OCI-LY1 (cell line): ENCODE data around the gene COPS9.

Experiments
- H2AFZ ChIP-seq: fragments of 200-600 bp; sonication (generic), shearing (Covaris generic); 2 replicates; pipeline ENCODE4 v1.6.0; 2014; ENCODE audit warnings: antibody characterized with exemption, mild to moderate bottlenecking, low read length
- H3F3A ChIP-seq: fragments of 200-600 bp; sonication (generic), shearing (Covaris generic); 2 replicates; pipeline ENCODE4 v1.6.0; 2014; ENCODE audit warnings: mild to moderate bottlenecking, antibody characterized with exemption, low read length, moderate library complexity; ENCODE audit not compliant: insufficient read depth
- H3K27ac ChIP-seq: fragments of 200-600 bp; sonication (generic); 2 replicates; pipeline ENCODE4 v1.5.1; 2014; ENCODE audit warnings: low read length, mixed run types, mild to moderate bottlenecking, low read depth; ENCODE audit not compliant: poor library complexity, severe bottlenecking
- H3K27me3 ChIP-seq: fragments of 200-600 bp; sonication (generic); 2 replicates; pipeline ENCODE4 v1.6.0; 2014; ENCODE audit warnings: antibody characterized with exemption, mild to moderate bottlenecking, low read length, moderate library complexity; ENCODE audit not compliant: insufficient read depth
- H3K36me3 ChIP-seq: fragments of 200-600 bp; sonication (generic); 2 replicates; pipeline ENCODE4 v1.6.1; 2014; ENCODE audit warnings: mild to moderate bottlenecking, antibody characterized with exemption, low read length, moderate library complexity, mixed read lengths; ENCODE audit not compliant: insufficient read depth
- H3K4me1 ChIP-seq: fragments of 200-600 bp; sonication (generic); 2 replicates; pipeline ENCODE4 v1.5.1; 2014; ENCODE audit warnings: mild to moderate bottlenecking, low read length, moderate library complexity; ENCODE audit not compliant: insufficient read depth, severe bottlenecking
- H3K4me2 ChIP-seq: fragments of 200-600 bp; sonication (generic), shearing (Covaris generic); 2 replicates; pipeline ENCODE4 v1.6.1; 2014; ENCODE audit warnings: low read length
- H3K4me3 ChIP-seq: fragments of 200-600 bp; sonication (generic); 2 replicates; pipeline ENCODE4 v1.5.1; 2014; ENCODE audit warnings: low read length, low read depth, mild to moderate bottlenecking, mixed read lengths; ENCODE audit not compliant: poor library complexity, severe bottlenecking
- H3K79me2 ChIP-seq: fragments of 200-600 bp; shearing (Covaris generic); 2 replicates; pipeline ENCODE4 v1.6.1; 2016; ENCODE audit warnings: mixed run types, low read length, mixed read lengths; ENCODE audit not compliant: insufficient read depth
- H3K9ac ChIP-seq: fragments of 200-600 bp; sonication (generic), shearing (Covaris generic); 2 replicates; pipeline ENCODE4 v1.6.1; 2014; ENCODE audit warnings: mild to moderate bottlenecking, low read length, mixed read lengths
- H3K9me2 ChIP-seq: fragments of 200-600 bp; sonication (generic), shearing (Covaris generic); 2 replicates; pipeline ENCODE4 v1.6.1; 2014; ENCODE audit warnings: low read depth, mild to moderate bottlenecking, low read length, mixed read lengths
- H3K9me3 ChIP-seq: fragments of 200-600 bp; shearing (Covaris generic); 2 replicates; pipeline ENCODE4 v1.6.1; 2014; ENCODE audit warnings: low read length, mixed read lengths
- H4K20me1 ChIP-seq: fragments of 200-600 bp; sonication (generic), shearing (Covaris generic); 2 replicates; pipeline ENCODE4 v1.6.0; 2016; ENCODE audit warnings: mild to moderate bottlenecking, low read length; ENCODE audit not compliant: insufficient read depth
- EZH2 ChIP-seq: fragments of 200-600 bp; sonication (generic), shearing (Covaris generic); IDR thresholded peaks from 2 replicates; pipeline ENCODE4 v1.8.0; 2017; ENCODE audit warnings: borderline replicate concordance, mixed run types, mild to moderate bottlenecking, antibody characterized with exemption, low read length, moderate library complexity, mixed read lengths
- TF ChIP-seq, protein P1 (sequence below): fragments of 200-600 bp; sonication (generic), shearing (Covaris generic); IDR thresholded peaks from 2 replicates; pipeline ENCODE4 v1.5.1; 2017; ENCODE audit warnings: mild to moderate bottlenecking, antibody characterized with exemption, low read length, moderate library complexity, mixed read lengths

The COPS9 gene

DNA sequence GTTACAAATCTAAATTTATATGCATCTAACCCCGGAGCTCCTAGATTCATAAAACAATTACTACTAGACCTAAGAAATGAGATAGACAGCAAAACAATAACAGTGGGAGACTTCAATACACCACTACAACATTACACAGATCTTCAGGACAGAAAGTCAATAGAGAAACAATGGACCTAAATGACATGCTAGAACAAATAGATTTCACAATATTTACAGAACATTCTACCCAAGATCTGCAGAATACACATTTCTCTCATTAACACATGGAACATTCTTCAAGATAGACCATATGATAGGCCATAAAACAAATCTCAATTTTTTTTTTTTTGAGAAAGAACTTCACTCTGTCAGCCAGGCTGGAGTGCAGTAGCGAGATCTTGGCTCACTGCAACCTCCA is 37.8 kb downstream of the COPS9 start:
- Histone ChIP-seq H3K4me1 (no peaks in the 10 kb centered on the region), H3K36me3 (no peaks in the 10 kb centered on the region), H2AFZ (no peak overlapping the region), H3F3A (no peaks in the 10 kb centered on the region), H3K9me2 (no peaks in the 10 kb centered on the region), H3K27me3 (no peaks in the 10 kb centered on the region), H3K9me3 (peaks cover 2% of the 10 kb centered on the region; the same call in 1 of the 2 replicates), H4K20me1 (no peaks in the 10 kb centered on the region), H3K4me2 (no peak overlapping the region), H3K9ac (no peak overlapping the region), H3K4me3 (no peak overlapping the region), H3K79me2 (no peaks in the 10 kb centered on the region), H3K27ac (no peak overlapping the region)
- TF ChIP-seq EZH2: no peak
- TF ChIP-seq, protein P1, sequence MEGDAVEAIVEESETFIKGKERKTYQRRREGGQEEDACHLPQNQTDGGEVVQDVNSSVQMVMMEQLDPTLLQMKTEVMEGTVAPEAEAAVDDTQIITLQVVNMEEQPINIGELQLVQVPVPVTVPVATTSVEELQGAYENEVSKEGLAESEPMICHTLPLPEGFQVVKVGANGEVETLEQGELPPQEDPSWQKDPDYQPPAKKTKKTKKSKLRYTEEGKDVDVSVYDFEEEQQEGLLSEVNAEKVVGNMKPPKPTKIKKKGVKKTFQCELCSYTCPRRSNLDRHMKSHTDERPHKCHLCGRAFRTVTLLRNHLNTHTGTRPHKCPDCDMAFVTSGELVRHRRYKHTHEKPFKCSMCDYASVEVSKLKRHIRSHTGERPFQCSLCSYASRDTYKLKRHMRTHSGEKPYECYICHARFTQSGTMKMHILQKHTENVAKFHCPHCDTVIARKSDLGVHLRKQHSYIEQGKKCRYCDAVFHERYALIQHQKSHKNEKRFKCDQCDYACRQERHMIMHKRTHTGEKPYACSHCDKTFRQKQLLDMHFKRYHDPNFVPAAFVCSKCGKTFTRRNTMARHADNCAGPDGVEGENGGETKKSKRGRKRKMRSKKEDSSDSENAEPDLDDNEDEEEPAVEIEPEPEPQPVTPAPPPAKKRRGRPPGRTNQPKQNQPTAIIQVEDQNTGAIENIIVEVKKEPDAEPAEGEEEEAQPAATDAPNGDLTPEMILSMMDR: no peak

DNA sequence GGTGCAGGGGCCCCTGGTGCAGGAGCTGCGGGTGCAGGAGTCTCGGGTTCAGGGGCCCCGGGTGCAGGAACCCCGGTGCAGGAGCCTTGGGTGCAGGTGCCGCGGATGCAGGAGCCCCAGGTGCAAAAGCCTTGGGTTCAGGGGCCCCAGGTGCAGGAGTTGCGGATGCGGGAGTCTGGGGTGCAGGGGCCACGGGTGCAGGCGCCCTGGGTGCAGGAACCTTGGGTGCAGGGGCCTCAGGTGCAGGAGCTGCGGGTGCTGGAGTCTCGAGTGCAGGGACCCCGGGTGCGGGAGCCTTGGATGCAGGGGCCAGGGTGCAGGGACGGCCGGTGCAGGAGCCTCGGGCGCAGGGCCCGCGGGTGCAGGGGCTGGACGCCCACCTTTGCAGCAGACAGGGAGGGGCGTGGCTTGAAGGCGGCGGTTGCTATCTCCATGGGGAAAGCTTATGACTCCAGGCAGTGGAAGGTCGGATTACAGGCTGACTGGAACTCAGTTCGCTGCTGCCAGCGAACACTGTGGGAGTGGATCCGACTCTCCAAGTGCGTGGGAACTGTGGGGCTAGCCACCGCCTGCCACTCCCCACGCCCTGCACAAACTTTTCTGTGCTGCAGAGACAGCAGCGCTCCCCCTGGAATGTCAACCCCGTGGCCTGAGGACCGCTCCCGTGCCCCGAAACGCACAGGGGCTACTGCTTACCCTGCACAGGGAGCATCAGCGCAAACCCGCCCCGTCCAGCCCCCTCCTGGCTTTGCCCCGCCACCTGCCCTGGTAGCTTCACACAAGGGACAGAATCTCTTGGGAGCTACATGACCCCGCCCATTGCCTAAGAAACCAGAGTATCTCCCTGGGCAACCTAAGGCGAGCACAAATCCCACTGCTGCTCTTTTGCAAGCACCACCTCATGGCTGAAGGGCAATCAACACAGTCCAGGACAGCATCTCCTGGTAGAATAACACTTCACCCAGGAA is 40.3 kb downstream of the COPS9 start:
- Histone ChIP-seq H3K9ac (no peak overlapping the region), H3K9me3 (peaks cover 2% of the 10 kb centered on the region; the same call in 1 of the 2 replicates), H3K9me2 (no peaks in the 10 kb centered on the region), H2AFZ (no peak overlapping the region), H3K36me3 (no peaks in the 10 kb centered on the region), H3K79me2 (no peaks in the 10 kb centered on the region), H4K20me1 (no peaks in the 10 kb centered on the region), H3K4me1 (no peaks in the 10 kb centered on the region), H3K4me2 (no peak overlapping the region), H3F3A (no peaks in the 10 kb centered on the region), H3K27ac (no peak overlapping the region), H3K4me3 (no peak overlapping the region), H3K27me3 (no peaks in the 10 kb centered on the region)
- TF ChIP-seq EZH2: no peak

DNA sequence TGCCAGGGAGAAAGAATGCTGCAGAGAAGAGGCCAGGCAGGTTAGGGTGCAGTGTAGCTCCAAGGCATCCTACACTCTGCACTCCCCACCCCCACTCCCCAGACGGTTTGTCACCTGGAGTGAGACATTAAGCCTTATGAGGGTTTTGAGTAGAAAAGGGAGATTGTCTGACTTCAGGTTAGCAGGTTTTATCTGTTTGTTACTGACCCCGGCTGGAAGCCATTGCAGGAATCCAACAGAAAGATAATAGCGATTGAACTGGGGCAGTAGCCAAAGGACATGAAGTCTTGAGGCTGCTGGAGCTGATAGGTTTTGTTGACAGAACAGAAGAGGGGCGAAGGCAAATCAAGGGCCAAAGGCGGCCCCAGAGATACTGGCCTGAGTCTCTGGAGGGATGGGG is 46.8 kb downstream of the COPS9 start:
- Histone ChIP-seq H2AFZ (no peak overlapping the region), H3K79me2 (no peaks in the 10 kb centered on the region), H3K9me3 (peaks cover 8% of the 10 kb centered on the region), H3K27ac (no peak overlapping the region), H4K20me1 (no peaks in the 10 kb centered on the region), H3K27me3 (no peaks in the 10 kb centered on the region), H3K36me3 (no peaks in the 10 kb centered on the region), H3F3A (no peaks in the 10 kb centered on the region), H3K4me3 (no peak overlapping the region), H3K9ac (no peak overlapping the region), H3K4me2 (no peak overlapping the region), H3K9me2 (no peaks in the 10 kb centered on the region), H3K4me1 (no peaks in the 10 kb centered on the region)
- TF ChIP-seq, protein P1: no peak
- TF ChIP-seq EZH2: no peak
